GM12865 (cell line): ENCODE measurements around the gene ADAM22.

Source experiments
- DNase-seq: peaks from one replicate; pipeline ENCODE4 v3.0.0; 2010; ENCODE audit warnings: low read depth
- H3K4me3 ChIP-seq: 2 replicates; pipeline ENCODE4 v1.5.1; 2011; ENCODE audit warnings: mild to moderate bottlenecking, low read depth, low read length, control low read depth
- TF ChIP-seq, protein P1 (sequence below): IDR thresholded peaks from 2 replicates; pipeline ENCODE4 v1.5.1; 2011; ENCODE audit warnings: low read length, control low read depth, low read depth, inconsistent platforms; ENCODE audit not compliant: insufficient read depth; ENCODE audit errors: missing control alignments

ADAM22 gene

GRCh38 chr7:88218836-88219605, 285.0 kb downstream of the ADAM22 start:
- peak overlapping the region; percentile 80 for H3K4me3 ChIP-seq
- TF ChIP-seq, protein P1, sequence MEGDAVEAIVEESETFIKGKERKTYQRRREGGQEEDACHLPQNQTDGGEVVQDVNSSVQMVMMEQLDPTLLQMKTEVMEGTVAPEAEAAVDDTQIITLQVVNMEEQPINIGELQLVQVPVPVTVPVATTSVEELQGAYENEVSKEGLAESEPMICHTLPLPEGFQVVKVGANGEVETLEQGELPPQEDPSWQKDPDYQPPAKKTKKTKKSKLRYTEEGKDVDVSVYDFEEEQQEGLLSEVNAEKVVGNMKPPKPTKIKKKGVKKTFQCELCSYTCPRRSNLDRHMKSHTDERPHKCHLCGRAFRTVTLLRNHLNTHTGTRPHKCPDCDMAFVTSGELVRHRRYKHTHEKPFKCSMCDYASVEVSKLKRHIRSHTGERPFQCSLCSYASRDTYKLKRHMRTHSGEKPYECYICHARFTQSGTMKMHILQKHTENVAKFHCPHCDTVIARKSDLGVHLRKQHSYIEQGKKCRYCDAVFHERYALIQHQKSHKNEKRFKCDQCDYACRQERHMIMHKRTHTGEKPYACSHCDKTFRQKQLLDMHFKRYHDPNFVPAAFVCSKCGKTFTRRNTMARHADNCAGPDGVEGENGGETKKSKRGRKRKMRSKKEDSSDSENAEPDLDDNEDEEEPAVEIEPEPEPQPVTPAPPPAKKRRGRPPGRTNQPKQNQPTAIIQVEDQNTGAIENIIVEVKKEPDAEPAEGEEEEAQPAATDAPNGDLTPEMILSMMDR = no peak
- peak; percentile 81 for DNase-seq

DNA sequence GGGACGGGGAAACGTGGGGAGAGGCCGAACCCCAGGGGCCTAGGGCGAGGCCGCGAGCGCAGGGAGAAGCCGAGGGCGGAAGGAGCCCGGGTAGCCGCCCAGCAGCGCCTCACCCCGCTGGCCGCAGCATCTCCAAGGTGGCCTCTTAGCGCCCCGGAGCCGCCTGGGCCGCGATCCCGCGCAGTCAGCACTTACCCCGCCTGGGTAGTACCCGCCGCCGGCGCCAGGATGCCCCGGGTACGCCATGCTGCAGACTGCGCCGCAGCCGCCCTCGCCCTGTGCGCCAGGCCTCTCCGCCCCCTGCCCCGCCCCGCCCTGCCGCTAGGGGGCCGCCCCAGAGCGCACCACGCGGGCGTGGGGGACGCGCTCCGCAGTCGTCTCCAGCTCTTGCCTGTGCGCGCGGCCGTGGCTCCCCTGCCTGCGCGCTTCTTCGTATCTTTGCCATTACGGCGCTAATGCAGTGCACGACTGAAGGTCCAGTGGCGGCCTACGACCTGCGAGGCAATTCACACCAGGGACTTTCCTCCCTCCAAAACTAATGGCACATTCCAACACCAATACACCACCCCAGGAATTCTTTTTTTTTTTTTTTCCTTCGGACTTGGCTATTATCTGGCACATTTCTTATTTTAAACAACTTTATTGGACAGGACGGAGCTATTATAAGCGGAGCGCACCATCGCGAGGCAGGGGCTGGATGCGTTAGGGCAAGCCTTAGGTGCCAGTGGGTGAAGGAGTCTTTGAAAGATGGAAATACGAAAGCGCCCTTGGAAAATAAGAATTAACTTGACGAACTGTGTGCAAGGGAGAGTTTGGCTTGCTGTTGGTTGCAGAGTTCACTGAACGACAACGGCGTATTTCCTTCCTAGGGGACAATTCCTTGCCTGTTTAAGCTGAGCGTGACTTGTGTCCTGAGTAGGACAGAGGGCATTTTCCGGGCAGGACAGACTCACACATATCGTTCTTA, 286.0 kb downstream of the ADAM22 start, which contains the start of gene SRI:
Gene SRI, minus strand, starts transcription at position 258 of the 967 bp plus-strand sequence. Its CDS starts 12 bp downstream, at position 246.
- peak; percentile 93 for DNase-seq
- peak within 1 kb of the TSS; percentile 80 for H3K4me3 ChIP-seq
- TF ChIP-seq, protein P1 = peak; percentile 82

- DNase-seq = no peak
- H3K4me3 ChIP-seq = no peak overlapping the region
- TF ChIP-seq, protein P1 = no peak
Observed at GRCh38 chr7:88223265-88223664, 289.2 kb downstream of the ADAM22 start.

DNA sequence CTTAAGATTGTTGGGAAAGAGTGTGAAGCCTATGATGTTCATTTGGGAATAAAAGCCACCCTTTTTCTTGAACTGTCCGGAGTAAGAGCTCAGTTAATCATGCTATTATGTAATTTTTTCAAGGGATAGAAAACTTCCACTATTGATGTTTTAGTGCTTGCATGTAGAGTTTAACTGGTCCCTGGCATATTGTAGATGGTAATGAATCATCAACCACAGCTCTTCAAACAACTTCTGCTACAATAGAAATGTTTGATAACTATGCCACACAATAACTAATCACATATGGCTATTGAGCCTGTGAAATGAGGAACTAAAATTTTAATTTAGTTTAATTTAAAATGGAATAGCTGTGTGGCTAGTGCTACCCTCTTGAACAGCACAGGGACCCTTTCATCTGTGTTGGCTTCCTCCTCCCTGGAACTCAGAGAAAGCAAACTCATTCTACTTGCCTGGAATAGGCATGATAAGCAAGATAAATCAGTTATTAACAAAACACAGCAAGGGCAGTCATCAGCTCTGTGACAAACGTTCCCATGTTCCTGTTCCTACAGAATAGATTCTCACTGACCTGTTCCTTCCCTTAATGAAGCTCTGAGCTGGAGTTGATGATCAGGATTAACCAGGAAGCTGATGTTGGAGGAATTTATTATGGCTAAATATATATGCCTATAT, 290.7 kb downstream of the ADAM22 start:
- no peak overlapping the region for H3K4me3 ChIP-seq
- no peak for DNase-seq
- TF ChIP-seq, protein P1 = no peak

- no peak for DNase-seq
- H3K4me3 ChIP-seq = no peak overlapping the region
- TF ChIP-seq, protein P1 = no peak
Observed at GRCh38 chr7:88226201-88226600, 292.1 kb downstream of the ADAM22 start.

- TF ChIP-seq, protein P1 = no peak
- H3K4me3 ChIP-seq = no peak overlapping the region
- no peak for DNase-seq
Observed at GRCh38 chr7:88226886-88227516, 292.9 kb downstream of the ADAM22 start.
